Activated CD8-positive, alpha-beta memory T cell treated with anti-CD3 and anti-CD28 coated beads, Interleukin-2, amount 50 U/mL, for 4 hours (primary cell): ENCODE results near the gene CD244.
"Not testable (repeated sequence)": the region's sequence is repeated elsewhere in the genome, so short reads cannot be mapped to it uniquely, and the experiment has no call there.

Source experiments
- DNase-seq: peaks from one replicate; pipeline ENCODE4 v3.0.0-alpha.2; 2020

CD244 gene, protein sequence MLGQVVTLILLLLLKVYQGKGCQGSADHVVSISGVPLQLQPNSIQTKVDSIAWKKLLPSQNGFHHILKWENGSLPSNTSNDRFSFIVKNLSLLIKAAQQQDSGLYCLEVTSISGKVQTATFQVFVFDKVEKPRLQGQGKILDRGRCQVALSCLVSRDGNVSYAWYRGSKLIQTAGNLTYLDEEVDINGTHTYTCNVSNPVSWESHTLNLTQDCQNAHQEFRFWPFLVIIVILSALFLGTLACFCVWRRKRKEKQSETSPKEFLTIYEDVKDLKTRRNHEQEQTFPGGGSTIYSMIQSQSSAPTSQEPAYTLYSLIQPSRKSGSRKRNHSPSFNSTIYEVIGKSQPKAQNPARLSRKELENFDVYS

DNA sequence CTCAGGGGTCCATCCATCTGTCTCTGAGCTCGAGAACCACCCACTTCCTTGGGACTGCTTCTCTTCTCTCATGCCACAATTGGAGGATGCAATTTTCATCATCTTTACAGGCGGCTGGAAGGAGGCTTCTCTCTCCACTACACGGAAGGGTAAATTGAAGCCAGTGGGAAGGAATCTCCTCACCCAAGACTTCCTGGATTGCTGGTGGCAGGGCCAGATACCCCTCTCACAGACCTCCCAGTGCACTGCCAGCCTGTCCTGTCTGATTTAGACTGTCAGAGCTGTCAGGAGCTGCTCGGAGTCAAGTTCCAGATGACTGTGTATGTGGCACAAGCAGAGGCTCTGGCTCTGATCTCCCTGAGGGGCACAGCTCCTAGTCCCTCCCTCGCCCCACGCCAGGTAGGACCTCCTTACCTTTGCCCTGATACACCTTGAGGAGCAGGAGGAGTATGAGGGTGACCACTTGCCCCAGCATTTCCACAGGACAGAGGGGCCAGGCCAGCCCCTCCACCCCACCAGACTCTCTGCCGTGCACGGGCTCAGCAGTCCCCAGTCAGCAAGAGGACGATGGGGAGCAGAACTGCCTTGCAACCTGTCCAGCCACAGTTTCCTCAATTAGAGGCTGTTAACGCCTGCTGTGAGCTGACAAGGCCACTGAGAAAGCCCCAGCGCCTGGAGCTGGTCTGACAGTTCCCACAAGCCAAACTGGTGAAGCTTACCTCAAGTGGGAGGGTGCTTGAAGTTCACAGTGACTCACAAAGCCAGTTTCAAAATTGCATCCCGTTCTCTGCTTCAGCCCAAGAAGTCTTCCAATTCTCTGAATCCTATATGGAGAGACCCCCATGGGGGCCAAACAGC is at the start of gene CD244:
TSS of gene CD244 (minus strand) at position 685 of the 858 bp plus-strand sequence. CDS start at position 475, 210 bp downstream.
- DNase-seq = peak; percentile 61

DNA sequence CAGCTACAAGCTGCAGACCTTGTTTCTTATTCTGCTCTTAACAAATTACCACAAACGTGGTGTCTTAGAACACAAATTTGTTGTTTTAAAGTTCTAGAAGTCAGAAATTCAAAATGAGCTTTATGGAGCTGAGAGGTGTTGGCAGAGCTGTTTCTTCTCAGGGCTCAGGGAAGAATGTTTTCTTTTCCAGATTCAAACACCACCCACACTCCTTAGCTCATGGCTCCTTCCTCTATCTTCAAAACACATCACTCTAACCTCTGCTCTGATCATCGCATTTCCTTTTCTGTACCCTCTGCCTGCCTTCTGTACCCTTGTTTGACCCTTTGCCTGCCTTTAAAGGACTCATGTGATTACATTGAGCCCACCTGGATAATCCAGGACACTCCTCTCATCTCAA is 49.2 kb upstream of the CD244 start:
- no peak for DNase-seq

DNA sequence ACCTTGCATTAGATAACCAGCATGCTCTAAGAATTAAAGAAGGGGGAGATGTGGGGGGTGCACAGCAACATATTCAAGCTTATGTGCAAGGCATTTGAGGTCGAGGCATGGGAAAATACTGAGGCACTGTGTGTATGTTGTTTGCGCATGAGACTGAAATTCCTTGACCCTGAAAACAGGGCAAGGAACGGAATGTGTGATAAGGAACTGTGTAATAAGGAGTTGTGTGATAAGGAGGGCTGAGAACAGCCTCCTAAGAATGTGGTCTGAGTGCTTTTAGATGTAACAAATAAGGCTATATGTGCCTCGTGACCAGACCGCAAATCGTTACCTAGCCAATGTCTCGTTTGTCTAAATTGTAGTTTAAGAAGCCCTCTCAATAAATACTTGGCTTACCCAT is 48.8 kb upstream of the CD244 start:
- no peak for DNase-seq

DNA sequence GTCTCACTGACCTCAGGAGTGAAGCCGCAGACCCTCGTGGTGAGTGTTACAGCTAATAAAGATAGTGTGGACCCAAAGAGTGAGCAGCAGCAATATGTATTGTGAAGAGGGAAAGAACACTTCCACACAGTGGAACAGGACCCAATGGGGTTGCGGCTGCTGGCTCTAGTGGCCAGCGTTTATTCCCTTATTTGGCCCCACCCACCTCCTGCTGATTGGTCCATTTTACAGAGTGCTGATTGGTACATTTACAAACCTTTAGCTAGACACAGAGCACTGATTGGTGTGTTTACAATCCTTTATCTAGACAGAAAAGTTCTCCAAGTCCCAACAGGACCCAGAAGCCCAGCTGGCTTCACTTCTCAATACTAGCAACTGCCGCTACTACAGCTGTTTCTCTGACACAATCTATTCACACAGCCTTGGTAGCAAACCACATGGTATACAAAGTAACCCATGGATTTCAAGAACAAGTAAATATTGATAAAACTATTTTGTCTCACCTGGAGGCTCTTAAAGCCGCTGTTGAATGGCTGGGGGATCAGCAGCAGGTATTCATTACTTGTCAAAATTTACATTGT is 47.6 kb upstream of the CD244 start:
- DNase-seq = no peak

DNA sequence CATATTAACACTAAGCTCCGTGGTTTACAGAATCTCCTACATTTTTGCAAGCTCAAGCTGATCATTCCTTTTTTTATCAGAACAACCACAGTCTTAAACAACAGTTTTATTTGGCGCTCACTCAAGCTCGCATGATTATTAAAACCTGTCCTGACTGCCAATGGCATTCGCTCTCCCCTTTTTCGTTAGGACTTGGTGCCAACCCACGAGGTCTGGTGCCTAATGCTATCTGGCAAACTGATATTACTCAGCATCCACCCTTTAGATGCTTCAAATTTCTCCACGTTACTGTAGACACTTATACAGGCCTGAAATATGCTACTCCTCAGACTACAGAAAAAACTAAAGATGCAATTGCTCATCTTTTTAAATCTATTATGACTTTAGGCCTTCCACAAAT is 45.3 kb upstream of the CD244 start:
- DNase-seq = no peak

DNA sequence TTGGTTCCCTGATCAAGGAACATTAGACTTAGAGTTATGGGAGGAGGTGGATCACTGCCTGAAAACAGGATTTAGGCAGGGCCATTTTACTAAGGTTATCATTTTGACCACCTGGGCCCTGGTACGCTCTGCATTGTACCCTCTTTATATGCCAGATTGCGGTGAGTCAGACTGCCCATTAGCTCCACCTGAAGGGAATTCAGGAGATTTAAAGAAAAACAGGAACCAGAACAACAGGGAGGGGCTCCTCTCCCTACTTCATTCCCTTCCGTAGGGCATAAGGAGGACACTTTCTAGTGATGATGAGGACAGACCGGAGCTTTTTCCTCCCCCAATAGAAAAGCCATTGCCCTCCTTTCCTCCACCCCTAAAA is 42.9 kb upstream of the CD244 start:
- no peak for DNase-seq

DNA sequence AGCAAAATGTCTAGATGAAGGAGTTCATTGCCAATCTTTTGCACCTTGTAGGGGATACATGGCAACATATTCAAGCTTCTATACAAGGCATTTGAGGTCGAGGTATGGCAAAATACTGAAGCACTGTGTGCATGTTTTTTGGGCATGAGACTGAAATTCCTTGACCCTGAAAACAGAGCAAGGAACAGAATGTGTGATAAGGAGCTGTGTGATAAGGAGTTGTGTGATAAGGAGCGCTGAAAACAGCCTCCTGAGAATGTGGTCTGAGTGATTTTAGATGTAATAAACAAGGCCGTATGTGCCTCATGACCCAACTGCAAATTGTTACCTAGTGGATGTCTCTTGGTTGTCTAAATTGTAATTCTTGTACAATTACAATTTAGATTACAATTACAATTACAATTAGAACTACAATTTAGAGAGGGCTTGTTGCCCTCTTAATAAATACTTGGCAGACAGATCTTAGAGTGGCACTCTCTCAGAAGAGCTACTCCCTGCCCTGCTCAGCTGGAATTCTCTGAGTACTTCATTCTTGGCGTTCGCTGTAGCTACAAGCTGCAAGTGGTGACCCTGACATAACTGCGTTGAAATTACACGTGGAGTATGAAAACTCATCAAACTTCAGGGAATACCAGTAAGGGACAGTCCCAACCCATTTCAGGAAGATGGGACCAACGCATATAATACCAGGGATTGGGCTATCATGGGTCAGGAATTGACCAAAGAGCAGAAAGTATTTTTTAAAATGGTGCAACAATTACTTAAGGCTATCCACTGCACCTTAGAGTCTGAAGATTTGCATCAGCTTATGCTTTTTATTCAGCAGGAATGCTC is 42.3 kb upstream of the CD244 start:
- no peak for DNase-seq

DNA sequence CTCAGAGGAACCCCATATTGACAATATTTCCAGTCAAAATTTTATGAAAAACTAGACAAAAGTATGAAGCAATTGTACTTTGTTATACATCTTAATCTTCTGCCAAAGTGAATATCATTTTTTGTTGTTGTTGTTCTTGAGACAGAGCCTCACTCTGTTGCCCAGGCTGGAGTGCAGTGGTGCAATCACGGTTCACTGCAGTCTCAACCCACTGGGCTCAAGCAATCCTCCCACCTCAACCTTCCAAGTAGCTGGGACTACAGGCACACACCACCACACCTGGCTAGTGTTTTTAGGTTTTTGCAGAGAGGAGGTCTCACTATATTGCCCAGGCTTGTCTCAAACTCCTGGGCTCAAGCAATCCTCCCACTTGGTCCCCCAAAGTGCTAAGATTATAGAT is 39.6 kb upstream of the CD244 start:
- not testable (repeated sequence) for DNase-seq

DNA sequence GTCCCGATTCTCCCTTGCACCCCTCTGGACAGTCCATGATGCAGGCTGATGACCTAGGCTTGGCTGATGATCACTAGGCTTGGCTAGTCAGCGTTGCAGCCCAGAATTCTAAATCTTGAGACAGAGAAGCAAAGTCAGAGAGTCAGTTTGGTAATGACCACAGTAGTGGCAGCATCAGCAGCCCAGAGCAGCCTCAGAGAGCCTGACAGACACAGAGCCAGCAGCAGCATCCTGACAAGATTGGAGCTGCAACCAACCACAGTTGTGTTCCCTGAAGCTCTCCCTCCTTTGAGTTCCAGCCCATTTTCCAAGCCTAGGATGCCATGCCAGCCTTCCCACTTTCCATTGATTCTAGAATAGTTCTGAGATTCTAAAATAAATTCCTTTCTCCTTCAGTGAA is 39.1 kb upstream of the CD244 start:
- DNase-seq = no peak

DNA sequence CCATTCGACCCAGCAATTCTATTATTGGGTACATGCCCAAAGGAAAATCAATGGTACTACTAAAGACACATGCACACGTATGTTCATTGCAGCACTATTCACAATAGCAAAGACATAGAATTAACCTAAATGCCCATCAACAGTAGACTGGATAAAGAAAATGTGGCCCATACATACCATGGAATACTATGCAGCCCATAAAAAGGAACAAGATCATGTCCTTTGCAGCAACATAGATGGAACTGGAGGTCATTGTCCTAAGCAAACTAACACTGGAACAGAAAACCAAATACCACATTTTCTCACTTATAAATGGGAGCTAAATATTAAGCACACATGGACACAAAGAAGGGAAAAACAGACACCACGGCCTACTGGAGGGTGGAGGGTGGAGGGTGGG is 38.0 kb upstream of the CD244 start:
- DNase-seq = not testable (repeated sequence)

DNA sequence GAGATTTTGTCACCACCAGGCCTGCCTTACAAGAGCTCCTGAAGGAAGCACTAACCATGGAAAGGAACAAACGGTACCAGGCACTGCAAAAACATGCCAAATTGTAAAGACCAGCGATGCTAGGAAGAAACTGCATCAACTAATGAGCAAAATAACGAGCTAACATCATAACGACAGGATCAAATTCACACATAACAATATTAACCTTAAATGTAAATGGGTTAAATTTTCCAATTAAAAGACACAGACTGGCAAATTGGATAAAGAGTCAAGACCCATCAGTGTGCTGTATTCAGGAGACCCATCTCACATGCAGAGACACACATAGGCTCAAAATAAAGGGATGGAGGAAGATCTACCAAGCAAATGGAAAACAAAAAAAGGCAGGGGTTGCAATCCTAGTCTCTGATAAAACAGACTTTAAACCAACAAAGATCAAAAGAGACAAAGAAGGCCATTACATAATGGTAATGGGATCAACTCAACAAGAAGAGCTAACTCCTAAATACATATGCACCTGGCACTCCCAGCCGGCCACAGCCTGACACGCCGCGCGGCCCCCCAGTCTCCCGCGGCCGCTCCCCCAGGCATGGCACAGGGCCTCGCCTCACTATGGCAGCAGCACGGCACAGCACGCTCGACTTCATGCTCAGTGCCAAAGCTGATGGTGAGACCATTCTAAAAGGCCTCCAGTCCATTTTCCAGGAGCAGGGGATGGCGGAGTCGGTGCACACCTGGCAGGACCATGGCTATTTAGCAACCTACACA is 31.9 kb upstream of the CD244 start:
- DNase-seq = not testable (repeated sequence)

DNA sequence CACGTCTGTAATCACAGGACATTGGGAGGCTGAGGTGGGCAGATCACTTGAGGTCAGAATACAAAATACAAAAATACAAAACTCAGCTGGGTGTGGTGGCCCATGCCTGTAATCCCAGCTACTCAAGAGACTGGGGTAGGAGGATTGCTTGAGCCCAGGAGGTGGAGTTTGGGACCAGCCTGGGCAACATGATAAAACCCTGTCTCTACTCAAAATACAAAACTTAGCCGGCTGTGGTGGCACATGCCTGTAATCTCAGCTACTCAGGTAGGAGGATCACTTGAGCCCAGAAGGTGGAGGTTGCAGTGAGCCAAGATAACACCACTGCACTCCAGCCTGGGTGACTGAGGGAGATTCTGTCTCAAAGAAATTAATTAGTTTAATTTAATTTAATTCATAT is 28.8 kb upstream of the CD244 start:
- DNase-seq = no peak

DNA sequence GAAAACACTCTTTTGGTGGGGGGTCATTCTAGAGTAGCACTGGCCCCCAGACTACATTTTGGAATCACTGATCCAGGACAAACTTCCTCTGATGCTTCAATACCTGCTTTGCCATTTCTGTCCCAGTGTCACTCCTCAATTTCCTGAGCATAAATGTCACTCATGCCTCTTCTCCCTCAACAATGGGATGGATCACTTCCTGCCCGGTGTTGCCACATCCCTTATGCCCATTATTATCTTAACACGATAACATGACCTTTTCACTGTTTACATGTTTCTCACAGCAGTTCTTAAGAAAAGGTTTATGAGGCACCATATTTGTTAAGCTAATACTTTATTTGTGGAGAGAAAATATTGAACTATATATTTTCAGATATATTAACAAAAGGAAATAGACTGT is 26.2 kb upstream of the CD244 start:
- no peak for DNase-seq

DNA sequence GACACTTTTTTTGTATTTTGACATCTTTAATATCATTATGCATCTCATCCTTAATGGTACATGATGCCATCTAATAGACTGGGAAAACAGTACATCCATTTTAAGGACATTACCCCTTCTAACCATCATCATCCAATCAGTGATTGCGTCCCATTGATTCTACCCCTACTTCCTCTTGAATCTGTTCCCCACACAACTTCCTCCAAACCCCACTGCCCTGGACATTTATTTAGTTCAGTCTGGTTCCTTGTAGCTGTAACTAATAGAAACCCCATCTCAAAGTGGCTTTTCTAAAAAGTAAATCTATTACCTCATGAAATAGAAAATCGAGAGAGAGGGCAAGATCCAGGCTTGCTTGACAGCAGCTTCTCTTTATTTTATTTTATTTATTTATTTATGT is 24.4 kb upstream of the CD244 start:
- DNase-seq = no peak

DNA sequence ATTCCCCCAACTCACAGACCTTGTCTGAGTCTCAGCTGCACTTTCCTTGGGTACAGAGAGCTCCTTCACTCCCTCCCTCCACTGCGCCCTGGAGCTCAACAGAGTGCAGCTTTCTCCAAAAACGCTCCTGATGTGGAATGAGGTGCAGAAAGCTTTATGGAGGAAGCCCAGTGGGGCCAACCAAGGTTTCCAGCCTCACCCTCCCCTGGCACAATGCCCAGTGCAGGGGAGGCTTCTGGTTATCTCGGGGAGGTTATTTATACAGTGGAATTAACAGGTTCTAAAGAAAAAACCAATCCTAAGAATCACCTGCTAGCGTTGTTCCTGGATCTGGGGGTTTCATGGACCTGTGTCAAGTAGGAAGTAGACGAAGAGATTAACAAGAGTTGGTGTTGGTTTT is 22.4 kb upstream of the CD244 start, which contains the start of gene ITLN1:
TSS of gene ITLN1 (minus strand) at position 139 of the 400 bp plus-strand sequence. CDS start 303 bp downstream, outside the sequence.
- DNase-seq = no peak

DNA sequence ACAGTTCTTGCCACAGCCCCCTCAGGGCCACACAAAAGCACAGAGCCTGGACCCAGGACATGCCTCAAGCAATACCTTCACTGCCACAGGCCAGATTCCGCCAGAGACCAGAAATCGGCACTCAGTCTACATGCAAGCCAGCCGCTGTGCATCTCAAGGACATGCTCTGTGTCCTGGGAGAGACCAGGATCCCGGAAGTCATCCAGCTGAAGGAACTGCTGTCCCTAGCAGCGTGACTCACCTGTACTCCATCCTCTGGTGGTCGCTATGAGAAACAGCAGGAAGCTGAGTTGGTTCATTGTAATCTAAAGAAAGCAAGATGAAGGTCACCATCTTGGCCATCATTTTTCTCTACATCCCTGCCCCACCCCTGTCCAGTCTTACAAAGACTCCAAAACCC is 21.9 kb upstream of the CD244 start:
- DNase-seq = no peak

DNA sequence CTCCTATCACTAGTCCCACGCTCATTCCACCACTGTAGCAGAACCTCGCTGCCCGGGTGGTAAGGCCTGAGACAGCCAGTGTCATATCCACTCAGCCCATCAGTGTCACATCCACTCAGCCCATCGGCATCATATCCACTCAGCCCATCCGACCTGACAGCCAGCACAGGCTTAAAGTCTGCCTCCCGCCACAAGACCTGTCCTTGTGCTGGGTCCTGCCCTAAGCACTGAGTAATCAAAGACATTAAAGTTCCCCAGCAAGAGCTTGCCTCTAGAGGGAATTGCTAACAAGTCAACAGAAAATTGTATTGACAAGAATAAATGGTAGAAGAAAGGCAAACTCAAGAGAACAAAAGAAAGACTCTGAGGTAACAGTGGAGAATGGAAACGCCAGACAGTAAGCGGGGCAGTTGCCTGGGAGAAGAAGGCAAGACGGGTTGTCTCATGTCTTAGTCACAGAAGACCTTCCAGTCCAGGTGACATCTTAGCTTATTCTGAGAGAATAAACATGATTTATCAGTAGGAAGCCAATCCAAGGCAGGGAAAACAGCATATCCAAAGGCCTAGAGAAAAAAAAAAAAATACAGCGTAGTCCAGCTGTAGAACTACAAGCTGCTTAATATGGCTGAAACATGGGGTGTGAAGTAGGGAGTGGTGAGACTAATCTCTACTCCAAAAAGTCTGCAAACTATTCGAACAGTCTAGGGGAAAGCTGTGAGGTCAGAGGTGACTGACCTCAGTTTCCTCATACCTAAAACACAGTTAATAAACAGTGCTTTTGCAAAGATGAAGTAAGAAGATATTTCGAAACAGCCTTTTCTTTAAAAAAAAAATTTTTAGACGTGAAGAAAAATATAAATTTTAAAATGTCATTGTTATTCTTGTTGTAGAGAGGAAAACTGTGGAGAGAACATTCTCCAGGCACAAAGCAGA is 21.2 kb upstream of the CD244 start:
- DNase-seq = no peak

DNA sequence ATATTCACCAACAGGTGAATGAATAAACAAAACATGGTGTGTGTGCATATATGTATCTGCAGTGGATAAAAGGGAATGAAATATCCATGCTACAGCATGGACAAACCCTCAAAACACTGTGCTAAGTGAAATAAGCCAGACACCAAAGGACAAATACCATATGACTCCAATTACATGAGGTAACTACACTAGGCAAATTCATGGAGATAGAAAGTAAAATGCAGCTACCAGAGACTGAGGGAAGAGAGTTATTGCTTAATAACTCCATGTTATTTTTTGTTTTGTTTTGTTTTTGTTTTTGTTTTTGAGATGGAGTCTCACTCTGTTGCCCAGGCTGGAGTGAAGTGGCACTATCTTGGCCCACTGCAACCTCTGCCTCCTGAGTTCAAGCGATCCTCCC is 19.9 kb upstream of the CD244 start:
- DNase-seq = no peak

DNA sequence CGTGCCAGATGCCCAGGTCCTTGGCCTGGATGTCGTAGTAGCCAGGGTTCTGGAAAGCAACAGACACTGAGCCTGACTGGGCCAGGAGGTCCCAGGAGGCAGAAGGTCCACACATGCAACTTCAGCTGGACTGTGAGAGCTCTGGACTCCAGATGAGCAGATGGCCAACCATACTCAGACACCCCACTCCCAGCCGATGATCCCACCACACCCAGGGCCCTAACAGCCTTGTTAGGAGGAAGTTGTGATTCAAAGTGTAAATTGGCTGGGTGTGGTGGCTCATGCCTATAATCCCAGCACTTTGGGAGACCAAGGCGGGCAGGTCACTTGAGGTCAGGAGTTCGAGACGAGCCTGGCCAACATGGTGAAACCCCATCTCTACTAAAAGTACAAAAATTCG is 18.6 kb upstream of the CD244 start:
- DNase-seq = not testable (repeated sequence)

DNA sequence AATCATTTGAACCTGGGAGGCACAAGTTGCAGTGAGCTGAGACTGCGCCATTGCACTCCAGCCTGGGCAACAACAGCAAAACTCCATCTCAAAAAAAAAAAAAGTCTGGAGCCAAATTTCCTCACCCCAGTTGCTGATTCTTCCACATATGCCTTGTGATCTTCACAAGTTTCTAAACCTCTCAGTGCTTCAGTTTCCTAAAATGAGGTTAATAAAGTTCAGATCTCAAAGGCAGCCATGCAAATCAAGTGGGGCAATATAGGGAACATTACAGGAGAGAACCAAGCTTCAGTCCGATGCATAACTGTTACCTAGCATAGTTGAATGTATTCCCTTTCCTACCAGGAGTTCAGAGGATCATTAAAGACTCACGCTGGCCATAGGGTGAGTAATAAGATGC is 17.5 kb upstream of the CD244 start:
- DNase-seq = no peak

DNA sequence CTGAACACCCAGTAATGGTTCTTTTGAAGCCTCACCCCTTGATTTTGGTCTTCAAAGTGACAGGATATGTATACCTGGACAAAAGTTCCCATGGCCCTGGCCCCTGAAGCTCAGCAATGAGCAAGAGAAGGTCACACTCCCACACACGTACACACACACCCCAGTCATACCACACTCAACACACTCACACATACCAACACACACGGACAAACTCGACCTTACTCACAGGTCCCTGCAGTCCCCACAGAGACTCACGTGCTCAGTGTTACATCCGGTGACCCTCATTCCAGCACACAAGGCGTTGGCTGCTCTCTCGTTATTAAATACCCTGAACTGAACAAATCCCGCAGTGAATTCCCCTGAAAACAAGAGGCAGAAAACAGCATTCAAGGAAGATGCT is 16.4 kb upstream of the CD244 start:
- DNase-seq = peak; percentile 32
